ENCODE results near the gene EIF3J. TPM values are rescaled to one million over a fixed set of nuclear protein-coding genes. Genes with fewer than 3 reads are reported as not detected.

The EIF3J gene
- total RNA-seq, 5 donors from 2014 or later (not counting 1 experiment from before 2014, with no cell fraction given), result 58.2 to 68.3 (median 64.4) TPM

GRCh38 chr15:44500555-44500954, 36.4 kb upstream of the EIF3J start:
- Mint-ChIP-seq H3K4me1 (peaks cover 5 to 18% (median 17%) of the 10 kb centered on the region in 3 donors), H3K27ac (peak overlapping the region in 1 of 2 donors; percentile 61), H3K27me3 (no peaks in the 10 kb centered on the region), H3K9me3 (no peaks in the 10 kb centered on the region), H3K36me3 (peaks cover 22% of the 10 kb centered on the region), H3K4me3 (no peak overlapping the region)
- CTCF ChIA-PET, result interaction anchor here (0.6 to 1.5 kb wide), 6 partner anchors 73 to 1649 kb away, joined by 3 to 7 read pairs (median 4); partner anchors contain the start of genes CTDSPL2 (in 1 of the 2) and TP53BP1 (in 1 of the 2)
- DNase-seq (no peak), ATAC-seq (replicated peaks in 1 of 4) (no peak)
- no peaks in the 10 kb centered on the region for H3K4me1 ChIP-seq (ENCODE audit: control insufficient read depth in 1 of 2, extremely low read depth in 1 of 2, insufficient read depth in 2 of 2, low read length in 2 of 2)
- no peak overlapping the region for H3K27ac ChIP-seq (ENCODE audit: low read length)
- POLR2A ChIA-PET, result interaction anchor here in 1 of 2 donors (0.6 kb wide), 1 partner anchor 162 kb away, joined by 3 read pairs; no protein-coding TSS in a partner anchor
- H3K9me3 ChIP-seq, result no peaks in the 10 kb centered on the region
- no peaks in the 10 kb centered on the region for H3K27me3 ChIP-seq (replicated peaks in 1 of 2; ENCODE audit: control insufficient read depth in 2 of 2, extremely low read depth in 1 of 2, insufficient read depth in 2 of 2, low read length in 1 of 2)
- peaks cover 8 to 37% of the 10 kb centered on the region in 2 donors for H3K36me3 ChIP-seq (ENCODE audit: control insufficient read depth in 2 of 2, extremely low read depth in 1 of 2, insufficient read depth in 1 of 2, low read length in 1 of 2)
- H3K4me3 ChIP-seq (ENCODE audit: control insufficient read depth in 1 of 2, extremely low read depth in 1 of 2, low read length in 1 of 2), result no peak overlapping the region
- 40% methylated on average over 2 of the region's 3 CpGs for WGBS (ENCODE audit: insufficient coverage)

DNA sequence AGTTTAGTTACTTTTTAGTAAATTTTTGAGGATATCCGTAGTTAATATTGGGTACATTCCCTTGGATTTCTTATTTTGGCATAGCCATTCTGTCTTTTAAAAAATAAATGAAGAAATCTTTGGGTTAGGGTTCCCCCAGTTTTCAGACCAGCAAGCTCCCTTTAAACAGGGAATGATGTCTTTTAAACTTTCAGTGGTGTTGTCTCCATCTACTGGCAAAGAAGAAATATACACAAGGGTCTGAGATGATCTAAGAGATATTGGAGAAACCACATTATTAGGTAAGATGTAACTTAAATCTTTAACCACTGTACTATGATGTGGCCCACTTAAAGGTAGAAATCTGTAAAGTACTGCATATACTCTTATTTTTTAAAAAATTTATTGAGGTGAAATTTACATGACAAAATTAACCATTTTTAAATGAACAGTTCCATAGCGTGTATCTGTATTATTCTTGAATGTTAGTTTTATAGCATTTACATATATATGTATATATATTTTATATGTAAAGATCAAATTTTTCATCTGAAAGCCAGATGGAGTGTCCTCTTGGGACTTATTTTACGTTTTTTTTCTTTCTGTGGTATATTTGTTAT, 35.1 kb upstream of the EIF3J start:
- Mint-ChIP-seq H3K9me3 (no peaks in the 10 kb centered on the region), H3K36me3 (peaks cover 15% of the 10 kb centered on the region), H3K27me3 (no peaks in the 10 kb centered on the region), H3K4me3 (no peak overlapping the region), H3K4me1 (peaks cover 5 to 18% (median 17%) of the 10 kb centered on the region in 3 donors), H3K27ac (peak overlapping the region in 1 of 2 donors; percentile 30)
- Histone ChIP-seq H3K9me3 (no peaks in the 10 kb centered on the region), H3K36me3 (ENCODE audit: control insufficient read depth in 2 of 2, extremely low read depth in 1 of 2, insufficient read depth in 1 of 2, low read length in 1 of 2) (peaks cover 8 to 34% of the 10 kb centered on the region in 2 donors), H3K27me3 (replicated peaks in 1 of 2; ENCODE audit: control insufficient read depth in 2 of 2, extremely low read depth in 1 of 2, insufficient read depth in 2 of 2, low read length in 1 of 2) (no peaks in the 10 kb centered on the region), H3K4me3 (ENCODE audit: control insufficient read depth in 1 of 2, extremely low read depth in 1 of 2, low read length in 1 of 2) (no peak overlapping the region), H3K4me1 (ENCODE audit: control insufficient read depth in 1 of 2, extremely low read depth in 1 of 2, insufficient read depth in 2 of 2, low read length in 2 of 2) (no peaks in the 10 kb centered on the region), H3K27ac (ENCODE audit: low read length) (no peak overlapping the region)
- peak in 3 of 4 experiments; percentile 54 to 75 (median 67) for ATAC-seq (replicated peaks in 1 of 4)
- CTCF ChIA-PET, result interaction anchor here (0.5 to 1.5 kb wide), 16 partner anchors 9 to 599 kb away, joined by 3 to 9 read pairs (median 4); partner anchors contain the start of genes CTDSPL2 (in 1 of the 2), FRMD5 (in 1 of the 2) and GOLM2 (in 1 of the 2)
- peak in 1 of 35 experiments; percentile 56 for DNase-seq
- POLR2A ChIA-PET, result interaction anchor here (0.5 to 0.7 kb wide), 4 partner anchors 28 to 71 kb away, joined by 3 to 4 read pairs (median 4); no protein-coding TSS in a partner anchor
- WGBS (ENCODE audit: insufficient coverage), result no CpG with 5 or more reads among the region's 3 CpGs

DNA sequence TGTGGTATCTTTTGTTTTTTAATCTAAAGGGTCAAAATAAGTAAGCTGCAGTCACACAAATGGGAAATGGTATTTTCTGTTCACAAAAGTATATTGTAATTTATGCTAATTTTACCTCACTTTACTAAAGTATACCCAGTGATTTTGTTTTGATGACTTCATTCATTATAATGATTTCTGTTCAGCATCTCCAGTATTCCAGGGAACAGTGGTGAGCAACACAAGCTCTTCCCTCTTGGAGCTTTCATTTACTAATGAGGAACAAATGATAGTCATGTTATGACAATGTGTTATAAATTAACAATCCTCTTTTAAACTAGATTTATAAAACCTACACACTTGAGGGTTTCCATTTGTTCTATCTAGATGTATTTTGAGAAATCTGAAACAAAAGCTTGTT, 20.5 kb upstream of the EIF3J start:
- Histone ChIP-seq H3K4me3 (ENCODE audit: control insufficient read depth in 1 of 2, extremely low read depth in 1 of 2, low read length in 1 of 2) (no peak overlapping the region), H3K36me3 (ENCODE audit: control insufficient read depth in 2 of 2, extremely low read depth in 1 of 2, insufficient read depth in 1 of 2, low read length in 1 of 2) (peaks cover 4 to 18% of the 10 kb centered on the region in 2 donors), H3K4me1 (ENCODE audit: control insufficient read depth in 1 of 2, extremely low read depth in 1 of 2, insufficient read depth in 2 of 2, low read length in 2 of 2) (no peaks in the 10 kb centered on the region), H3K27ac (ENCODE audit: low read length) (no peak overlapping the region), H3K9me3 (no peaks in the 10 kb centered on the region), H3K27me3 (replicated peaks in 1 of 2; ENCODE audit: control insufficient read depth in 2 of 2, extremely low read depth in 1 of 2, insufficient read depth in 2 of 2, low read length in 1 of 2) (no peaks in the 10 kb centered on the region)
- no peak for ATAC-seq (replicated peaks in 1 of 4)
- Mint-ChIP-seq H3K27me3 (no peaks in the 10 kb centered on the region), H3K4me3 (no peak overlapping the region), H3K4me1 (peaks cover 0 to 6% (median 3%) of the 10 kb centered on the region in 3 donors), H3K27ac (no peak overlapping the region), H3K9me3 (no peaks in the 10 kb centered on the region), H3K36me3 (peaks cover 15% of the 10 kb centered on the region)
- ChIA-PET CTCF (no interaction called here), POLR2A (no interaction called here)
- DNase-seq, result no peak

DNA sequence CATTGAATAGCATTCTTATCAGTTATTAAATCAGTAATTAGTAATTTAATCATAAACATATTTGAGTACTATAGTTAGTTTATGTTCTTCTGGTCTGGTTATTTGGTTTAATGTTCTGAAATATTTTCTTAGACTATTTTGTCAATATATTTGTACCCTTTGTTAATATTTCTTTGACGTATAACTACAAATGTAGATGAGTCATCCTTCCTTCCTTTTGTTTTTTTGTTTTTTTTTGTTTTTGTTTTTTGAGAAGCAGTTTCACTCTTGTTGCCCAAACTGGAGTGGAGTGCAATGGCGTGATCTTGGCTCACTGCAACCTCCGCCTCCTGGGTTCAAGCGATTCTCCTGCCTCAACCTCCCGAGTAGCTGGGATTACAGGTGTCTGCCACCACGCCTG, 17.4 kb upstream of the EIF3J start:
- peaks cover 24% of the 10 kb centered on the region for H3K36me3 Mint-ChIP-seq
- DNase-seq, result no peak
- Histone ChIP-seq H3K4me3 (ENCODE audit: control insufficient read depth in 1 of 2, extremely low read depth in 1 of 2, low read length in 1 of 2) (no peak overlapping the region), H3K27ac (ENCODE audit: low read length) (no peak overlapping the region), H3K27me3 (replicated peaks in 1 of 2; ENCODE audit: control insufficient read depth in 2 of 2, extremely low read depth in 1 of 2, insufficient read depth in 2 of 2, low read length in 1 of 2) (no peaks in the 10 kb centered on the region), H3K9me3 (no peaks in the 10 kb centered on the region), H3K36me3 (ENCODE audit: control insufficient read depth in 2 of 2, extremely low read depth in 1 of 2, insufficient read depth in 1 of 2, low read length in 1 of 2) (peaks cover 8 to 37% of the 10 kb centered on the region in 2 donors), H3K4me1 (ENCODE audit: control insufficient read depth in 1 of 2, extremely low read depth in 1 of 2, insufficient read depth in 2 of 2, low read length in 2 of 2) (no peaks in the 10 kb centered on the region)
- POLR2A ChIA-PET, result no interaction called here
- CTCF ChIA-PET, result no interaction called here
- H3K27ac Mint-ChIP-seq, result peak overlapping the region; percentile 25 to 49
- 100% methylated on average over 3 of the region's 6 CpGs for WGBS (ENCODE audit: insufficient coverage)
- no peaks in the 10 kb centered on the region for H3K9me3 Mint-ChIP-seq
- no peak overlapping the region for H3K4me3 Mint-ChIP-seq
- ATAC-seq (replicated peaks in 1 of 4), result no peak
- no peaks in the 10 kb centered on the region for H3K27me3 Mint-ChIP-seq
- peaks cover 0 to 4% (median 3%) of the 10 kb centered on the region in 3 donors for H3K4me1 Mint-ChIP-seq

DNA sequence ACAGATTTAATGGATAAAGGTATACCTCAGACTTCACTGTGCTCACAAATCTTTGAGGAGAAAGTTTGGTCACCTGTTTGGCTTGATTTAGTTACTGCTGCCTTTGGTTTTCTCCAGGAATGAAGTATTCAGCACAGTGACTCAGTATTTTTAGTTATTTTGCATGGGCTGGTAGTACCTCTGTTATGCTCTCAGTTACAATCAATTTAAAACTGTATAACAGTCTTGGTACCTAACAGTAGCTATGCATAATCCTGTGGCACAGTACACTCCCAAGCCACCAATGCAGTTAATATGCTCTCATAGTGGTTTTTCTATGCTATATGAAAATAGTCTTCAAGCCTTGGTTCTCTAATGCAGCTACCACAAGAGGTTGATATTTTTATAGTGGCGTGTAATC, 11.9 kb upstream of the EIF3J start:
- H3K4me3 Mint-ChIP-seq, result no peak overlapping the region
- peak overlapping the region in 1 of 2 donors; percentile 11 for H3K27ac Mint-ChIP-seq
- Histone ChIP-seq H3K36me3 (ENCODE audit: control insufficient read depth in 2 of 2, extremely low read depth in 1 of 2, insufficient read depth in 1 of 2, low read length in 1 of 2) (peaks cover 8 to 35% of the 10 kb centered on the region in 2 donors), H3K9me3 (no peaks in the 10 kb centered on the region), H3K4me1 (ENCODE audit: control insufficient read depth in 1 of 2, extremely low read depth in 1 of 2, insufficient read depth in 2 of 2, low read length in 2 of 2) (no peaks in the 10 kb centered on the region), H3K27ac (ENCODE audit: low read length) (no peak overlapping the region), H3K27me3 (replicated peaks in 1 of 2; ENCODE audit: control insufficient read depth in 2 of 2, extremely low read depth in 1 of 2, insufficient read depth in 2 of 2, low read length in 1 of 2) (no peaks in the 10 kb centered on the region), H3K4me3 (ENCODE audit: control insufficient read depth in 1 of 2, extremely low read depth in 1 of 2, low read length in 1 of 2) (no peak overlapping the region)
- no peaks in the 10 kb centered on the region for H3K27me3 Mint-ChIP-seq
- ATAC-seq (replicated peaks in 1 of 4) (no peak), DNase-seq (no peak)
- H3K36me3 Mint-ChIP-seq, result peaks cover 12% of the 10 kb centered on the region
- no peaks in the 10 kb centered on the region for H3K9me3 Mint-ChIP-seq
- ChIA-PET CTCF (no interaction called here), POLR2A (no interaction called here)
- peaks cover 3 to 10% (median 9%) of the 10 kb centered on the region in 3 donors for H3K4me1 Mint-ChIP-seq
- no CpG with 5 or more reads among the region's 1 CpG for WGBS (ENCODE audit: insufficient coverage)

DNA sequence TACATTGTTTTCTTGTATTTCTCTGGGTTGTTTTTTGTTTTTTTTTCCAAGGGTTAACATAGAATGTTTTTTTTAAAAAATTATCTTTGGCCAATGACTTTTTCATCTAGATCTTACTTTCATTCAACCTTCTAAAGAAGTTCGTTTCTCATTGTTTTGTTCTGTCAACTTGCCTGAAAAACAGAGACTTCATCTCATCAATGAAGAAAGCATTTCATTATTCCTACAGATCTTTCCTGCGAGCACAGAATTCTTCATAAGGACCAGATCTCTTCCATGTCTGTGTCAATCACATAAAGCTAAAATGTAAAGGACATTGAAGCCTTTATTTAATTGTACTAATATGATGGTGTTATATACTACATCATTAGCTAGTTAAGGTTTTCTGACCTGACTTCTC, 9.7 kb upstream of the EIF3J start:
- H3K36me3 ChIP-seq (ENCODE audit: control insufficient read depth in 2 of 2, extremely low read depth in 1 of 2, insufficient read depth in 1 of 2, low read length in 1 of 2), result peaks cover 5 to 25% of the 10 kb centered on the region in 2 donors
- DNase-seq, result no peak
- peaks cover 0 to under 1% of the 10 kb centered on the region in 2 experiments for H3K4me1 ChIP-seq (ENCODE audit: control insufficient read depth in 1 of 2, extremely low read depth in 1 of 2, insufficient read depth in 2 of 2, low read length in 2 of 2)
- ChIA-PET CTCF (no interaction called here), POLR2A (interaction anchor here in 1 of 2 donors (0.9 kb wide), 1 partner anchor 18 kb away, joined by 3 read pairs; no protein-coding TSS in a partner anchor)
- no peak overlapping the region for H3K4me3 ChIP-seq (ENCODE audit: control insufficient read depth in 1 of 2, extremely low read depth in 1 of 2, low read length in 1 of 2)
- H3K27me3 ChIP-seq (replicated peaks in 1 of 2; ENCODE audit: control insufficient read depth in 2 of 2, extremely low read depth in 1 of 2, insufficient read depth in 2 of 2, low read length in 1 of 2), result no peaks in the 10 kb centered on the region
- H3K27ac ChIP-seq (ENCODE audit: low read length), result no peak overlapping the region
- 80% methylated on average over 1 of the region's 2 CpGs for WGBS (ENCODE audit: insufficient coverage)
- peak overlapping the region in 1 of 2 donors; percentile 63 for H3K27ac Mint-ChIP-seq
- no peak for ATAC-seq (replicated peaks in 1 of 4)
- no peak overlapping the region for H3K4me3 Mint-ChIP-seq
- H3K9me3 ChIP-seq, result no peaks in the 10 kb centered on the region
- no peaks in the 10 kb centered on the region for H3K27me3 Mint-ChIP-seq
- H3K9me3 Mint-ChIP-seq, result no peaks in the 10 kb centered on the region
- H3K36me3 Mint-ChIP-seq, result peaks cover 12% of the 10 kb centered on the region
- H3K4me1 Mint-ChIP-seq, result peaks cover 8 to 15% (median 11%) of the 10 kb centered on the region in 3 donors
